SU-DHL-6 (cell line): Measurements from ENCODE around the gene FAM162A.

ENCODE experiments used
- EZH2phosphoT487 ChIP-seq: fragments of 200-600 bp; sonication (generic), shearing (Covaris generic); conservative IDR thresholded peaks from 2 replicates; pipeline ENCODE4 v1.6.1; 2018; ENCODE audit warnings: mild to moderate bottlenecking, antibody characterized with exemption, low read length, moderate library complexity, mixed read lengths
- TF ChIP-seq, protein P1 (sequence below): fragments of 200-600 bp; sonication (generic); IDR thresholded peaks from one replicate; pipeline ENCODE4 v1.5.1; 2017; ENCODE audit warnings: antibody characterized with exemption, mild to moderate bottlenecking, low read length, moderate library complexity; ENCODE audit not compliant: insufficient read depth, poor library complexity, severe bottlenecking

DNA sequence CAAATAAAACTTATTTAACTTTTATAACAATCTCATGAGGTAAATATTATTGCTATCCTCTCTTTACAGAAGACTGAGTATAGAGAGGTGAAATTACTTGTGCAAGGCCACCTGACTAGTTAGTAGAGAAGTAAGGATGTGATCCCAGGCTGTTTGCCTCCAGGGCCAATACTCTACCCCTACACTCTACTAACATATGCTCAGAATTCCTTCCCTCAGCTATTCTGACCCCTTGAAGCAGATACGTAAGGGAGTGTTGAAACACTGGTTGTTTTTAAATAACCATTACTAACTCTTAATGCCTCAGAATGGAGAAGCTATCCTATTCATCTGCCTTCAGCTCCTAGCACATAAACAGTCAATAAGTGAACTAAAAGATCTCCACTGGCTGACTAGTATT lies 34.8 kb upstream of the FAM162A start:
- TF ChIP-seq, protein P1, sequence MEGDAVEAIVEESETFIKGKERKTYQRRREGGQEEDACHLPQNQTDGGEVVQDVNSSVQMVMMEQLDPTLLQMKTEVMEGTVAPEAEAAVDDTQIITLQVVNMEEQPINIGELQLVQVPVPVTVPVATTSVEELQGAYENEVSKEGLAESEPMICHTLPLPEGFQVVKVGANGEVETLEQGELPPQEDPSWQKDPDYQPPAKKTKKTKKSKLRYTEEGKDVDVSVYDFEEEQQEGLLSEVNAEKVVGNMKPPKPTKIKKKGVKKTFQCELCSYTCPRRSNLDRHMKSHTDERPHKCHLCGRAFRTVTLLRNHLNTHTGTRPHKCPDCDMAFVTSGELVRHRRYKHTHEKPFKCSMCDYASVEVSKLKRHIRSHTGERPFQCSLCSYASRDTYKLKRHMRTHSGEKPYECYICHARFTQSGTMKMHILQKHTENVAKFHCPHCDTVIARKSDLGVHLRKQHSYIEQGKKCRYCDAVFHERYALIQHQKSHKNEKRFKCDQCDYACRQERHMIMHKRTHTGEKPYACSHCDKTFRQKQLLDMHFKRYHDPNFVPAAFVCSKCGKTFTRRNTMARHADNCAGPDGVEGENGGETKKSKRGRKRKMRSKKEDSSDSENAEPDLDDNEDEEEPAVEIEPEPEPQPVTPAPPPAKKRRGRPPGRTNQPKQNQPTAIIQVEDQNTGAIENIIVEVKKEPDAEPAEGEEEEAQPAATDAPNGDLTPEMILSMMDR, result no peak
- TF ChIP-seq EZH2phosphoT487, result no peak
